Subcutaneous preadipocyte (primary cell): ENCODE data around the gene STK38L. TPM values are rescaled to one million over a fixed set of nuclear protein-coding genes. Genes with fewer than 3 reads are reported as not detected.

Experiments
- total RNA-seq: library from RNA; depleted of rRNA; stranded (reverse); fragments of >200 nt; gene quantifications from 2 replicates; pipeline ENCODE4 v1.2.3, GENCODE V29; 2012

STK38L gene
- total RNA-seq = 10.7 and 10.8 TPM in 2 replicates

GRCh38 chr12:27243804-27244688, at the start of gene STK38L:
STK38L (plus strand) TSS chr12:27244286; CDS start chr12:27297721, 53,435 bp downstream.

DNA sequence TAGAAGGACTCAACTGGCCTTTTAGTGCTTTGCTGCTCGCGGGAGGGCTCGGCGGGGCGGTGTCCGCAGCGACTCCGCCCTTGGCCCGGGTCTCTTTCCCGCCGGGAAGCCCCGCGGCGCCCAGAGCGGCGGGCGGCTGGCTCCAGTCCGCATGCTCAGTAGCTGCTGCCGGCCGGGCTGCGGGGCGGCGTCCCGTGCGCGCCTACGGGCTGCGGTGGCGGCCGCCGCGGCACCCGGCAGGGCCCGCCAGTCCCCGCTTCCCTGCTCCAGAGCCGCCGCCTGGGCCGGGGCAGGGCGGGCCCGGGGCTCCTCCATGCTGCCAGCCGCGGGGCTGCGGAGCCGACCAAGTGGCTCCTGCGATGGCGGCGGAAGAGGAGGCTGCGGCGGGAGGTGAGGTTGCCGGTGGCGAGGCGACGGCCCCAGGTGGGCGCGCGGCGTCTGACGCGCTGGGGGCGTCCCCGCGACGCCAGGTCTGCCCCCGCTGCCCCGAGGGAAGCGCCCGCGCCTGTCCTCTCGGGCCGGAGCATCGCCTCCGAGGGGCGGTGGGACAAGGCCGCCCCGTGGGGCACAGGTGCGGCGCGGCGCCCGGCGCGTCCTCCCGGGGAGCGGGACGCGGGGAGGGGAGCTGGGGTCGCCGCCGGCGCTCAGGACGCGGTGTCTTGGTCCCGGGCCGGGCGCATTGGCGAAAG, 88.8 kb downstream of the STK38L start, which contains the start of gene BMAL2:
Gene BMAL2, plus strand, starts transcription at position 123 of the 689 bp plus-strand sequence. Its CDS starts 237 bp downstream, at position 360.

Other genes with a start within 250 kb of the STK38L start
- gene TM7SF3, start 229.9 kb upstream of the STK38L start, total RNA-seq = 59.5 and 76.6 TPM in 2 replicates
- gene MED21, start 221.7 kb upstream of the STK38L start, total RNA-seq = 40.1 and 58.6 TPM in 2 replicates
- gene C12orf71, start 161.7 kb upstream of the STK38L start, total RNA-seq = not detected in 2 replicates
- gene BMAL2, start 88.5 kb downstream of the STK38L start, total RNA-seq = 23.9 and 38.7 TPM in 2 replicates
- gene SMCO2, start 202.4 kb downstream of the STK38L start, total RNA-seq = 0.20 TPM in 1 of 2 replicates, not detected in the other